Fibroblast of lung (primary cell): ENCODE results near the gene ARSK. TPM values are rescaled to one million over a fixed set of nuclear protein-coding genes. Genes with fewer than 3 reads are reported as not detected.

Experiments
- DNase-seq, 2 donors: peaks; one replicate each; pipeline versions ENCODE4 v3.0.0 to v3.0.0-alpha.2; 2010; ENCODE audit warnings: low read depth in 2 of 2
- H2AFZ ChIP-seq: 2 replicates; pipeline ENCODE4 v1.5.1; 2012; ENCODE audit warnings: low read length, control low read depth, inconsistent platforms
- H3K27ac ChIP-seq: 2 replicates; pipeline ENCODE4 v1.5.1; 2011; ENCODE audit warnings: low read length, control low read depth; ENCODE audit not compliant: insufficient read depth
- H3K27me3 ChIP-seq: 2 replicates; pipeline ENCODE4 v1.5.1; 2011; ENCODE audit warnings: mild to moderate bottlenecking, low read length; ENCODE audit not compliant: control insufficient read depth, insufficient read depth
- H3K36me3 ChIP-seq: 2 replicates; pipeline ENCODE4 v1.5.1; 2011; ENCODE audit warnings: low read length; ENCODE audit not compliant: control insufficient read depth, insufficient read depth
- H3K4me1 ChIP-seq: 2 replicates; pipeline ENCODE4 v1.5.1; 2011; ENCODE audit warnings: low read length; ENCODE audit not compliant: control insufficient read depth, insufficient read depth; ENCODE audit errors: extremely low read depth
- H3K4me2 ChIP-seq: 2 replicates; pipeline ENCODE4 v1.5.1; 2011; ENCODE audit warnings: low read length, control low read depth; ENCODE audit not compliant: insufficient read depth; ENCODE audit errors: extremely low read depth
- H3K4me3 ChIP-seq, 4 experiments: fragments of 200-600 bp in 1 of 4; sonication (generic) in 1 of 4; replicated peaks in 1 of 4; 2 replicates each; pipeline ENCODE4 v1.5.1; 2011 to 2016; ENCODE audit warnings: low read length in 4 of 4, low read depth in 3 of 4, mild to moderate bottlenecking in 3 of 4, control low read depth in 2 of 4, inconsistent platforms in 1 of 4, mixed read lengths in 1 of 4; ENCODE audit not compliant: insufficient read depth in 1 of 4; ENCODE audit errors: control extremely low read depth in 1 of 4
- H3K79me2 ChIP-seq: 2 replicates; pipeline ENCODE4 v1.5.1; 2012; ENCODE audit warnings: mild to moderate bottlenecking, low read length, inconsistent platforms; ENCODE audit not compliant: control insufficient read depth, insufficient read depth
- H3K9ac ChIP-seq: 2 replicates; pipeline ENCODE4 v1.5.1; 2011; ENCODE audit warnings: mild to moderate bottlenecking, low read length, control low read depth; ENCODE audit not compliant: insufficient read depth
- H3K9me3 ChIP-seq: 2 replicates; pipeline ENCODE4 v1.5.1; 2012; ENCODE audit warnings: low read depth, low read length; ENCODE audit not compliant: control insufficient read depth, insufficient read depth
- H4K20me1 ChIP-seq: 2 replicates; pipeline ENCODE4 v1.5.1; 2011; ENCODE audit warnings: low read length; ENCODE audit not compliant: control insufficient read depth, insufficient read depth; ENCODE audit errors: extremely low read depth
- CTCF ChIP-seq, 2 donors: IDR thresholded peaks in 1 of 2; conservative IDR thresholded peaks in 1 of 2; 1 replicate in 1 of 2; 2 replicates in 1 of 2; pipeline ENCODE4 v1.5.1; 2011 to 2012; ENCODE audit warnings: low read length in 2 of 2, control low read depth in 1 of 2, inconsistent platforms in 1 of 2, low read depth in 1 of 2, mild to moderate bottlenecking in 1 of 2
- EZH2 ChIP-seq: IDR thresholded peaks from 2 replicates; pipeline ENCODE4 v1.5.1; 2012; ENCODE audit warnings: low read length, control low read depth, mild to moderate bottlenecking; ENCODE audit errors: missing control alignments
- polyA plus RNA-seq, 2 donors: library from polyadenylated mRNA; depleted of rRNA in 1 of 2; stranded (reverse) in 1 of 2; unstranded in 1 of 2; fragments of >200 nt; gene quantifications; 2 replicates each; pipeline ENCODE4 v1.2.1, GENCODE V29; 2011 to 2012; ENCODE audit warnings: missing spikeins in 1 of 2
- total RNA-seq: library from RNA; depleted of rRNA; stranded (reverse); fragments of >200 nt; gene quantifications from 2 replicates; pipeline ENCODE4 v1.2.1, GENCODE V29; 2014

Gene ARSK
- total and polyA plus RNA-seq, 2 donors (not counting 1 experiment from before 2014, with no cell fraction given): 19.3 to 37.3 TPM

- DNase-seq: peak; percentile 95 to 97
- Histone ChIP-seq H3K9me3 (no peaks in the 10 kb centered on the region), H3K4me2 (peak within 1 kb of the TSS; percentile 90), H3K79me2 (no peaks in the 10 kb centered on the region), H4K20me1 (no peaks in the 10 kb centered on the region), H3K36me3 (no peaks in the 10 kb centered on the region), H3K9ac (peak within 1 kb of the TSS; percentile 65), H2AFZ (peak within 1 kb of the TSS; percentile 66), H3K27ac (peak within 1 kb of the TSS; percentile 85), H3K4me3 (peak within 1 kb of the TSS; percentile 50 to 69 (median 58)), H3K4me1 (peaks cover 2% of the 10 kb centered on the region), H3K27me3 (no peaks in the 10 kb centered on the region)
- TF ChIP-seq CTCF (conservative IDR thresholded peaks at IDR 0.05 in 1 of 2, IDR thresholded peaks at IDR 0.05 in 1 of 2; ENCODE audit: low read depth in 1 of 2, low read length in 2 of 2): peak in 1 of 2 donors; percentile 14
- TF ChIP-seq EZH2: no peak
Measured at GRCh38 chr5:95646569-95647431, 91.9 kb downstream of the ARSK start, which contains the start of gene RFESD. TSS of gene RFESD (plus strand) at chr5:95646777. CDS start at chr5:95652272, 5,495 bp downstream.

GRCh38 chr5:95647886-95648860 is 93.3 kb downstream of the ARSK start:
- H3K36me3 ChIP-seq: no peaks in the 10 kb centered on the region
- no peak overlapping the region for H3K4me2 ChIP-seq
- H3K79me2 ChIP-seq: no peaks in the 10 kb centered on the region
- H3K4me3 ChIP-seq: peak overlapping the region in 1 of 4 experiments; percentile 62
- no peak overlapping the region for H3K9ac ChIP-seq
- no peak overlapping the region for H3K27ac ChIP-seq
- no peaks in the 10 kb centered on the region for H3K27me3 ChIP-seq
- H3K9me3 ChIP-seq: no peaks in the 10 kb centered on the region
- peaks cover 2% of the 10 kb centered on the region for H3K4me1 ChIP-seq
- no peak overlapping the region for H2AFZ ChIP-seq
- DNase-seq: peak; percentile 23 to 39
- H4K20me1 ChIP-seq: no peaks in the 10 kb centered on the region
- TF ChIP-seq CTCF (conservative IDR thresholded peaks at IDR 0.05 in 1 of 2, IDR thresholded peaks at IDR 0.05 in 1 of 2; ENCODE audit: low read depth in 1 of 2, low read length in 2 of 2) (no peak), EZH2 (no peak)

GRCh38 chr5:95649274-95649673 is 94.4 kb downstream of the ARSK start:
- DNase-seq: no peak
- H3K36me3 ChIP-seq: no peaks in the 10 kb centered on the region
- H3K27ac ChIP-seq: no peak overlapping the region
- H2AFZ ChIP-seq: no peak overlapping the region
- no peaks in the 10 kb centered on the region for H3K79me2 ChIP-seq
- no peak for TF ChIP-seq CTCF (conservative IDR thresholded peaks at IDR 0.05 in 1 of 2, IDR thresholded peaks at IDR 0.05 in 1 of 2; ENCODE audit: low read depth in 1 of 2, low read length in 2 of 2)
- no peak for TF ChIP-seq EZH2
- no peaks in the 10 kb centered on the region for H3K9me3 ChIP-seq
- H3K4me1 ChIP-seq: peaks cover 2% of the 10 kb centered on the region
- H3K9ac ChIP-seq: no peak overlapping the region
- no peak overlapping the region for H3K4me3 ChIP-seq
- no peak overlapping the region for H3K4me2 ChIP-seq
- H3K27me3 ChIP-seq: no peaks in the 10 kb centered on the region
- H4K20me1 ChIP-seq: no peaks in the 10 kb centered on the region
